GM06990 (cell line): ENCODE measurements around the gene COQ5.

Experiments
- DNase-seq: peaks from one replicate; pipeline ENCODE4 v3.0.0-alpha.2; 2011; ENCODE audit not compliant: insufficient read length; ENCODE audit errors: extremely low read depth
- H3K27me3 ChIP-seq: replicated peaks from 2 replicates; pipeline ENCODE4 v1.6.0; 2011; ENCODE audit warnings: low read length; ENCODE audit not compliant: control insufficient read depth, insufficient read depth
- H3K36me3 ChIP-seq: 2 replicates; pipeline ENCODE4 v1.5.1; 2011; ENCODE audit warnings: low read length; ENCODE audit not compliant: control insufficient read depth, insufficient read depth
- H3K4me3 ChIP-seq: replicated peaks from 2 replicates; pipeline ENCODE4 v1.5.1; 2011; ENCODE audit warnings: low read depth, mild to moderate bottlenecking, control low read depth, low read length
- TF ChIP-seq, protein P1 (sequence below): IDR thresholded peaks from 2 replicates; pipeline ENCODE4 v1.5.1; 2011; ENCODE audit warnings: low read length, control low read depth, mild to moderate bottlenecking, inconsistent platforms; ENCODE audit not compliant: insufficient read depth, poor library complexity, severe bottlenecking

The COQ5 gene

DNA sequence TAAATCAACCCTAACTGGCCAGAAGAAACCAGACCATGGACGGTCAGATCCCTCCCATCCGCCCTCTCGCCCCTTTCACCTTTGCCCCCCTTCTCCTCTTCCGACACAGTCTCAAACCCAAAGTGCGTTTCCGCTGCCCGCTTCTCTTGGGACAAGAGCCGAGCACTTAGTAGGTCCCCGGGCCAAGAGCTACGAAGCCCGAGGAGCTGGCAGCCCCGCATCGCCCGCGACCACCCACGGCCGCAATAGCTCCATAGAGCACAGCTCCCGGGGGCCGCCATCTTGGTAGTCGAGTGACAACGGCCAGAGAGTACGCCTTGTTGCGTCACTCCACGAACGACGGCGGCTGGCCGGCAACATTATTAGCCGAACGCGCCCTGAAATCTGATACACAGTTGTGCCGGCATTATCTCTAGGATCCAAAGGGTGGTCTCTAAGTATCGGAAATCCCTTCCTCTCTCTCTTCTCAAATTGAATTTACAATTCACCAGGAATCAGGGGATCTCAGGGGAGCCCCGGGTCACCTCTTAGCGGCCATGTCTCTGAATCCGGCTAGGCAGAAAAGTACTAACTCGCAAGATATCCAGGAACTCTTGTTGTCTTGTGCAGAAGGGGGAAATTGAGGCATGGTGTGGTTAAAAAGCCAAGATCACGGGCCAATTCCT, at the start of gene COQ5:
COQ5 (minus strand) TSS at position 298 of the 665 bp plus-strand sequence; CDS start at position 281, 17 bp downstream.
- Histone ChIP-seq H3K36me3 (no peaks in the 10 kb centered on the region), H3K4me3 (peak within 1 kb of the TSS; percentile 90), H3K27me3 (no peaks in the 10 kb centered on the region)
- DNase-seq = peak; percentile 80
- TF ChIP-seq, protein P1, sequence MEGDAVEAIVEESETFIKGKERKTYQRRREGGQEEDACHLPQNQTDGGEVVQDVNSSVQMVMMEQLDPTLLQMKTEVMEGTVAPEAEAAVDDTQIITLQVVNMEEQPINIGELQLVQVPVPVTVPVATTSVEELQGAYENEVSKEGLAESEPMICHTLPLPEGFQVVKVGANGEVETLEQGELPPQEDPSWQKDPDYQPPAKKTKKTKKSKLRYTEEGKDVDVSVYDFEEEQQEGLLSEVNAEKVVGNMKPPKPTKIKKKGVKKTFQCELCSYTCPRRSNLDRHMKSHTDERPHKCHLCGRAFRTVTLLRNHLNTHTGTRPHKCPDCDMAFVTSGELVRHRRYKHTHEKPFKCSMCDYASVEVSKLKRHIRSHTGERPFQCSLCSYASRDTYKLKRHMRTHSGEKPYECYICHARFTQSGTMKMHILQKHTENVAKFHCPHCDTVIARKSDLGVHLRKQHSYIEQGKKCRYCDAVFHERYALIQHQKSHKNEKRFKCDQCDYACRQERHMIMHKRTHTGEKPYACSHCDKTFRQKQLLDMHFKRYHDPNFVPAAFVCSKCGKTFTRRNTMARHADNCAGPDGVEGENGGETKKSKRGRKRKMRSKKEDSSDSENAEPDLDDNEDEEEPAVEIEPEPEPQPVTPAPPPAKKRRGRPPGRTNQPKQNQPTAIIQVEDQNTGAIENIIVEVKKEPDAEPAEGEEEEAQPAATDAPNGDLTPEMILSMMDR = no peak

GRCh38 chr12:120574106-120574505, 45.1 kb upstream of the COQ5 start:
- Histone ChIP-seq H3K36me3 (peaks cover 48% of the 10 kb centered on the region), H3K27me3 (no peaks in the 10 kb centered on the region)

GRCh38 chr12:120573560-120573959, 44.6 kb upstream of the COQ5 start:
- Histone ChIP-seq H3K36me3 (peaks cover 45% of the 10 kb centered on the region), H3K27me3 (no peaks in the 10 kb centered on the region), H3K4me3 (no peak overlapping the region)
- TF ChIP-seq, protein P1 = no peak
- DNase-seq = no peak

More at GRCh38 chr12:120574106-120574505, 45.1 kb upstream of the COQ5 start:
- TF ChIP-seq, protein P1 = no peak
- no peak for DNase-seq
- H3K4me3 ChIP-seq = no peak overlapping the region

DNA sequence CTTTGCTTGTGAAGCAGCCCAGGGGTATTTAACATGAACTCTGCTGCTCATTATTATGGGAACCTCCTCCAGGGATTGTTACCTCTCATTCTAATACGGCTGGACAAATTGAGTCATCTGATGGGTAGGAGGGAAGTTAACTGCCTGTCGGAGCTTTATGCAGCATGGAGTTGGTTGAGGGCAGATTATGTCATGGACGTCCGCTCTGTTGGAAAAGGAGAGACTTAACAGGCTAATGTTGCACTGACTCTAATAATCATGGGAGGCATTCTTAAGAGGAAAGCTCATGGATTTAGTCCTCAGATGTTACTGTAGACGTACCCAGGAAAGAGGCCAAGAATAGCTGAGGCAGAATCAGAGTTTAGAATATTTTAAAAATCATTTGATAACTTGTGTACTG, 42.3 kb upstream of the COQ5 start:
- no peak for DNase-seq
- H3K36me3 ChIP-seq = peaks cover 33% of the 10 kb centered on the region
- no peaks in the 10 kb centered on the region for H3K27me3 ChIP-seq
- TF ChIP-seq, protein P1 = no peak
- no peak overlapping the region for H3K4me3 ChIP-seq

DNA sequence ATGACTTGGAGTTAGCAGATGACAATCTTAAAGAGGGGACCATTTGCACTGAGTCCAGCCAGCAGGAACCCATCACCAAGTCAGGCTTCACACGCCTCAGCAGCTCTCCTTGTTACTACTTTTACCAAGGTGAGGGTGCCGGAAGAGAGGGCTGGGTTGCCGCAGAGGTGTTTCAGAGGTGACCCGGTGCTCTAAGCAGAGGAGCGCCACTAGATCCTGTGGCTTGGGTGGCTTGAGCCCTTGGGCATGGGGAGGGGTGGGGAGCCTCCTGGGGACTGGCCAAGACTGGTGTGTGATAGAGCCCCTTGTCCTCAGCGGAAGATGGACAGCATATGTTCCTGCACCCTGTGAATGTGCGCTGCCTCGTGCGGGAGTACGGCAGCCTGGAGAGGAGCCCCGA, 34.5 kb upstream of the COQ5 start:
- H3K36me3 ChIP-seq = peaks cover 26% of the 10 kb centered on the region

More for the DNA sequence above, 34.5 kb upstream of the COQ5 start:
- Histone ChIP-seq H3K27me3 (no peaks in the 10 kb centered on the region), H3K4me3 (no peak overlapping the region)
- TF ChIP-seq, protein P1 = no peak
- no peak for DNase-seq
